ENCODE results near the gene TRIM15.

Gene TRIM15

DNA sequence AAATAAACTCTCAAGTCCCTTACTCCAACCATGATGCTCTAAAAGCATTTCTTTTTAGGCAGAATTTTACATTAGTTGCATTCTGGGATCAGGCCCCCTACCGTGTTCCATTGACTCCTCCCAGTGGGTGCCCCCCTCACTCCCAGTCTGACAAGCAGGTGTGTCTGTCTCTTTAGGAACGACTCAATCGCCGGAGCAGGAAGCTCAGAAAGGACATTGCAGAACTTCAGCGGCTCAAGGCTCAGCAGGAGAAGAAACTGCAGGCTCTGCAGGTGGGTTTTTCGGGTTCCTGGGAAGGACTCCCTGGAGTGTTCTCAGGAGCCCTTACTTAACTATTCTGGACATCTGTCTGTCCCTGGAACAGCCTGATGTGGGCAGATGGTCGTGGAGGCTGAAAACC is 17.5 kb upstream of the TRIM15 start:
- no peak for DNase-seq (ENCODE audit: low spot score)

GRCh38 chr6:30147096-30147495 is 16.2 kb upstream of the TRIM15 start:
- no peak for DNase-seq (ENCODE audit: low spot score)

DNA sequence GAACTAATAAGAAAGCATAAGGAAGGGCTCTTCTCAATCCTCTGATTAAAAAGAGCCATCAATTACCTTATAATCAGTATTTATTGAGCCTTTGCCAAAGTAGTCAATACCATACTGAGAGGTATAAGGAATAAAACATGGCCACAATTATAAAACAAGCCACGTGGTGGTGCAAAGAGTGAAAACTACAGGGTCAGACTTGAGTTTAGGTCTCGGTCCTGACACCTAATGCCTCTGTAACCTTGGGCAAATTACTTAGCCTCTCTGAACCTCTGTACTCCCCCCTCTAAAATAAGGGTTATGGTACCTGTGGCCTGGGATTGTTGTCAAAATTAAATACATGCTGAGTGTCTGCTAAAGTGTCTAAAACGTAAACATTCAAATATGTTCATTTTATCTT is 14.1 kb upstream of the TRIM15 start:
- DNase-seq (ENCODE audit: low spot score): no peak

DNA sequence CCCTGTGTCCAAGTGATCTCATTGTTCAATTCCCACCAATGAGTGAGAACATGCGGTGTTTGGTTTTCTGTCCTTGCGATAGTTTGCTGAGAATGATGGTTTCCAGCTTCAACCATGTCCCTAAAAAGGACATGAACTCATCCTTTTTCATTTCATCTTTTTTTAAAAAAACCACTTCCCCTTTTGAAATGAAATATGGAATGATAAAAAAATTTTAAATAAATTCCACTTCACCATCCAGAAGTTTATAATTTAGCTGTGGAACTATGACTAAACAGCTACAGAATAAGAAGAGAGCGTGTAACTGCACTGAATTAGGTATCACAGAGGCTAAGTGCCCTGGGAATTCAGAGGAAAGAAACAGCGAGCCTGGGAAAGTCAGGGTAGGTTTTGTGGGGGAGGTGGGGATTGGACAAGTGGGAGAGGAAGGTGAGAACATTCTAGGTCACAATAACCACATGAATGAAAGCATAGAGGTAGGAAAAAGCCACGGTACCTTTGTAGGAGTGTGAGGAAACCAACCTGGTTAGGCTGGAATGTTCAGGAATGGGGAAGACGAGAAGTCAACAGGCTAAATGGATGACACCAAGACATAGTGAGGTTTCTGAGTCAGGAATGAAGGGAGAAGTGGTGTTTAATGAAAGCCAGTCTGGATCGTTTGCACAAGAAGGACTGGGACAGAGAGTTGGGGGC is 13.3 kb upstream of the TRIM15 start:
- DNase-seq (ENCODE audit: low spot score): no peak

GRCh38 chr6:30150671-30151395 is 12.5 kb upstream of the TRIM15 start:
- no peak for DNase-seq (ENCODE audit: low spot score)

DNA sequence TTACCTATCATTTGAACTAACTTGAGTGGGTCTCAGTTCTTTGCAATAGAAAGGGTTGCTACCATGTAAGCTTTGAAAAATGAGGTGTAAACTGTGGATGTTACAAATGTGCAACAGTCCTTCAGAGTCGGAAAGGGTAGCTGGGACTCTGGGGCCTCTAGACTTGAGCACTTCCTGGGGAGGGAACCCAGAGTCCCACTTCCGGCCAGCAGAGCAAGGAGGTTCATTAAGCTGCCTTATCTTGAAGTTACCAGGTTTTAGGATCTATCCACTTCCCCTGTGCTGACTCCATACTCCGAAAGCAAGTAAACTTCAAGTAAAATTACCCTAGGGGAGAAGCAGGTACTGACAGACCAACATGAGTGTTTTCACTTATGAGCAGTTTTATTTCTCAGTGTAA is 11.8 kb upstream of the TRIM15 start:
- DNase-seq (ENCODE audit: low spot score): no peak

DNA sequence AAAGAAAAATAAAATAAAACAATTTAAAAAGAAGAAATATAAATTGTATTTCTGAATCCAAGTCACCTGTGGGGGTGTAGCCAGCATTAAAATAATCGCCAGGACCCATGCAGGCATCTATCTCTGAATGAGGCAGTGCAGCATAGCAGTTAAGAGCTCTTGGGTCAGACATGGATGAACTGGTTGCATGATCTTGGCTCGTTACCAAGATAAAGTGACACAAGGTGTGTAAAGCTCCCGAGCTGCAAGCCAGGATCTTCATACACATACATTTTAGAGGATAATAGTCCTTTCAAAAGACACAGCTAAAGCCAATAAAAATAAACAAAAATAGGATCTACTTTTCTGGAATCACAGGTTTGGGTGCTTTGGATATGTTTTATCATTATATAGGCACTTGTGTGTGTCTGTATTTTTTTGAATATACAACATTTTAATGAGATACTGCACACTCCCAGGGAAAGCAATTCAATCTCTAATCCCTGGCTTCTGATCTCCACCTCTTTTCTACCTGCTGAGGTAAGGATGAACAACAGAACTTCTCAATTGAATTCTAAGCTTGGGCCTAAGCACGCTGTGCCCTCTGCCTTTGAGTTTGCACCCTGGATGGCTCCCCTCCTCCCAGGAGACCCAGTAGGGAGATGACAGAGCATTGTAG is 11.2 kb upstream of the TRIM15 start:
- DNase-seq (ENCODE audit: low spot score): no peak

- DNase-seq (ENCODE audit: low spot score): no peak
These were observed 10.3 kb upstream of the TRIM15 start for GRCh38 chr6:30152910-30153610.

- no peak for DNase-seq (ENCODE audit: low spot score)
These were observed 9.3 kb upstream of the TRIM15 start for GRCh38 chr6:30154061-30154460.

DNA sequence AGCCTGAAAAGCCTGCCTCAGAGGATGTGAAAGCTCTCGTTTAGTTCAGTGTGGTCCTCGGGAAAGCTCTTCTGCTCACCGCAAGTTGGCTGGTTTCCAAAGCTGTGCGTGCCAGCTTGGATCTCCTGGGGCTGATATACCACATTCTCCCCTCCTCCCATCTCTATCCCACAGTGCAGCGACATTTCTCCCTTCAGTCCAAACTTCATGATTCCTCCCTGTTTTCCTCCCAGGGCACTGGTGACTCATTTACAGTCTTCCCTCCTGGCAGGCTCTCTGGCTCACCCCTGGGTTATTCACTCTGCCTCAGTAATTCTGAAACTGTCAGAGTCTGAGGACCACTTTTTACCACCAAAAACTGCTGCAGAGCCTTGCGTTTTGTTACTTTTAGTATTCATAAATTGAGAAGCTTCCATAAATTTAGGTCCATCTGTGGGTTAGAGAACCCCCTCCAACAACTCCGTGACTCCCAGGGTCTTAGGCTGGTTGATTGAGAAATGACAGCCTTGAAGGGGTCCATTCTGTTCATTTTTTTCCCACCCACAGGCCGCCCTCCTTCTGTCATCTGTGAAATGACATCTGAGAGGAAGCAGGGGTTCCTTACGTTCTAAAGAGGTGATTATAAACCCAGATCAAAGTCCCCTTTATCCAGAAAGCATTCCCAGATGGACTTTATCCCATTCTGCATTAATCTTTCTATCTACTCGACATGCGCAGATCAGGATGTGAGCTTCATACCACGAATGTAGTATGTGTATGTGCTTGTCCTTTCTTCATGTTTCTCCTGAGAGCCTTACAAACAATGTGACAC is 8.4 kb upstream of the TRIM15 start:
- peak; percentile 92 for DNase-seq (ENCODE audit: low spot score)

DNA sequence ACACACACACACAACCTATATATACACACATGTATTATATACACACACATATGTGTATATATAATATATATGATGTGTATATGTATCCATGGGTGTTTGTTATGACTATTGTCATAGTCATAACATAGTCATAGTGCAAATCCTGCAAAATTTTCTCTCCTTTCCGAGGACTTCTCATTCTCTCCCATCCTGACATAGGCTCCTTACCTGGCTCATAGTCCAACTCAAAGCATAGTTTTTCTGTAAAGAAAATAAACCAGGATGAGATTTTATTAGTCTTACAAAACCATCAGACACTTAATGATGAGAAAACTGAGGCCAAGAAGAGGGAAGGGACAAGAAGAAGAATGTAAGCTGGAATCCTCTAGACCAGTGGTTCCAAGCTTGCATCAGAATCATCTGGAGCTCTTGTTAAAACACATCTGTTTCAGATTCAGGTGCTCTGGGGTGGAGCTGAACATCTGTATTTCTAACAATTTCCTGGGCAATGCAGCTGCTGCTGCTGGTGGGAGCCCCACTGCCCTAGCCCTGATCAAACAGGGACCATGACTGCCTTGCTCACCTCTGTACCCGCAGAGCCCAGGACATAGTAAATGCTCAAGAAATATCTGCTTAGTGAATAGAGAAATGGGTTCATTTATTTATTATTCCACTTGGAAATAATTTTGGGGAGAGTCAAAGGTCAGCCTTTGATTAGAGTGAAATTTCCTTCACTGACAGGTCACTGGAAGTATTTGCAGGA is 7.7 kb upstream of the TRIM15 start:
- no peak for DNase-seq (ENCODE audit: low spot score)

GRCh38 chr6:30156262-30156599 is 7.1 kb upstream of the TRIM15 start:
- peak; percentile 38 for DNase-seq (ENCODE audit: low spot score)

DNA sequence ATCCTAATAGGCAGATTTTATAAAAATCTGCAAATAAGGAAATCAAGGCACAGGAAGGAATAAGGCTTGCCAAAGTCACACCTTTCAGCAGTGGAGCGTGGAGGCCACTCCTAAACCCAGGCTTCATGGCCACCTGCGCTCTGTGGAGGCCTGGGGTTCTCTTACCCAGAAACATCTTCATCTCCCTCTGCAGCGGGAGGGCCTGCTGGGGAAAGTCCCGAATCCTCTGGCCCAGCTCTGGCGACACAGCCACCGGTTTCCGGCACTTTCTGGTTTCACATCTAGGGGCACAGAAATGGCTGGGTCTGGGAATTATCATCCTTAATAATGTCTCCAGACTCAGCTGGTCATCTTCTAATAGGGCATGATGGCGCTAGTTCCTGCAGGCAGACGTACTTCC is 6.6 kb upstream of the TRIM15 start:
- no peak for DNase-seq (ENCODE audit: low spot score)

DNA sequence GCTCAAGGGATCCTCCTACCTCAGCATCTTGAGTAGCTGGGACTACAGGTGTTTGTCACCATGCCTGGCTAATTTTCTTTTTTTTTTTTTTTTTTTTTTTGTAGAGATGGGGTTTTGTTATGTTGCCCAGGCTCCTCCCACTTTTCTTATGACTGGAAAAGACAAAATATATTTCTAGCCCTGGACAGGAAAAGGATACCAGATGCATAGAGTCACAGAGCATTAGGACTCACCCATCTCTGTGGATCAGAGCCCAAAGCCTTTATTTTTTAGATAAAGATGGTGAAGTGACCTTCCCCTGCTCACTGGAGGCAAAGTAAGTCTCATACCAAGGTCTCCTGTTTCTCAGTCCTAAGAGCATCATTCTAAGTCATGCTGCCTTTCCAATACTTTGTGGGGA is 5.8 kb upstream of the TRIM15 start:
- no peak for DNase-seq (ENCODE audit: low spot score)

- DNase-seq (ENCODE audit: low spot score): no peak
These were observed 5.3 kb upstream of the TRIM15 start for GRCh38 chr6:30157999-30158398.

DNA sequence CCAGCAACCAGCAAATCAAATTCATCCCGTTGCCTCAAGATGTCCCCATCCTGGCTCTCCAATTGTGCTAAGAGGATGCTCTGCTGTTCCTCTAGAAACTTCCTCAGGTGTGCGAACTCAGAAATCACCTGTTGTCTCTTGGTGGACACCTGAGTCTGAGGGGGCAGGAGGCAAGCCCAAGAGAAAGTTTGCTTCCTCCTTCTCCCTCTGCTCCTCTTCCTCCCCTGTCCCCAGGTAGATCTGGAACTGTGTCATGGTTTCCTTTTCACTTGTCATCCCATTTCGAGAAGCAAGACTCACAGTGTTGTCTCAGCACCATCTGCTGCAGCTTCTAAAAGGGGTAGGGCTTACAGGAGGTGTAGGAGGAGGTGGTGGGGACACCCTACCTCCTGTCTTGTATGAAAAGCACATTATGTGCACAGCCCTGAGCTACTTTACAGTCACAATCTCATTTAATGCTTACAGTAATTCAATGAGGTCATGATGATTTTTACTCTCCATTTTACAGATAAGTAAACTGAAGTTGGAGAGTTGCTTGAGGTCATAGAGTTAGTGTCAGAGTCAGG is 4.8 kb upstream of the TRIM15 start:
- no peak for DNase-seq (ENCODE audit: low spot score)

DNA sequence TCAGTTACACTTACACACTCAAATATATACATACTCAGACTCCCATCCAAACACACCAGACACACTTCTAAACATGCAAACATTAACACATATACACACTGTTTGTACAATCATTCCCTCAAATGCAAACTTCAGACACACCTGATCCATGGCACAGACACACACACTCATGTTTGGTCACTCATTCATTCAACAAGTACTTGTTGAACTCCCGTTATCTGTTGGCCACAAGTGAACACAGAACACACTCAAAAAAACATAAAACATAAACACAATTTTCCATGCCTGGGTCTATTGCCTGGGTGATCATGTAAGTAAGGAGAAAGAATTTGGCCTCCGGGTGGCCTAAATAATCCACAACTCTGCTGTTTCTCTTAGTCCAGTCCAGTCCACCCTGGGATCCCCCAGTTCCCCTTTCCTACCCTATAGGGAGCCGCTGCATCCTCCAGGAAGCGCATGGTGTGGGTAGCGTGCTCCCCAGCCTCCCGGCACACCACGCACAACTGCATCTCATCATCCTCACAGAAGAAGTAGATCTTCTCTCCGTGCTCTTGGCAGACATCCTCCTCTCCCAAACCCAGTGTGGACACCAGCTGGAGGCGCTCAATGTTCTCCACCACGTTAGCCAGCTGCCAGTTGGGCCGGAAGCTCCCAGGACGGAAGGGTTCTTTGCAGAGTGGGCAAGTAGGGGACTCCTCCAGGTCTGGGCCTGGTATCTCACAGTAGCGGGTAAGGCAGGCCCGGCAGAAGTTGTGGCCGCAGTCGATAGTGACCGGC is 3.1 kb upstream of the TRIM15 start:
- no peak for DNase-seq (ENCODE audit: low spot score)

DNA sequence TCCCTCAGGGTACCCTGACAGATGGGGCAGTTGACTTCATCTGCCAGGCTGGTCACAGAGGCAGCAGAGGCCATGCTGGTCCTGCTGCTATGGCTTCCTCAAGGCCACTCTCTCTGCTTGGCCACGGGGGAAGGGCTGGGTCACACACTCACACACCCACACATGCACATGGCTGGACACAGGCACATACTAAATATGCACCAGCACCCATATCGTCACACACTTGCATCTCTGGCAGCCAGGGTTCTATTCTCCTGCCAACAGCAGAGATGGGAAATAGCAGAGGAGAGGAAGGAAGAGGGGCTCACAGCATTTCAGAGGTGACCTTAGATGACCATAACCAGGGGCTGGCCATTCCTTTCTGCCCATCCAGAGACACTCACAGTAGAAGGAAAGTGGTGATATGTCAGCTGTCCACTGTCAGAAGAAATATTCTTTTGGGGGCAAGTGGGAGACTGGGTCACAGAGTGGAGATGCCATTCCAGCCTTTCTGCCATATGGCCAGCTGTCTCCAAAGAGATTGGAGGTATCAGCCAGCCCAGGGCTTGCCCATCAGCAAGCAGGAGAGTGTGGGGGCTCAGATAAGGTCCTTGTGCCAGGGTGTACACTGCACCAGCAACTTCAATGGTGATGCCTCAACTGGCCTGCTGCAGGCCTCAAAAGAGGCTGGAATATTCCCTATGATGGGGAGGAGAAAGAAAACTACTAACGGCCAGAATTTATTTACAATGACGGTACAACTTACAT is 2.4 kb upstream of the TRIM15 start, which contains the start of gene TRIM10:
TRIM10 (minus strand) TSS at position 427 of the 747 bp plus-strand sequence; CDS start at position 74, 353 bp downstream.
- DNase-seq (ENCODE audit: low spot score): no peak

Measured in AG20443 (cell line).